ENCODE data around the gene IFITM5.
A peak's percentile ranks its signal among the peaks of the same experiment; 100 is the strongest.
"Not testable (repeated sequence)": the region's sequence is repeated elsewhere in the genome, so short reads cannot be mapped to it uniquely, and the experiment has no call there.

IFITM5 gene

DNA sequence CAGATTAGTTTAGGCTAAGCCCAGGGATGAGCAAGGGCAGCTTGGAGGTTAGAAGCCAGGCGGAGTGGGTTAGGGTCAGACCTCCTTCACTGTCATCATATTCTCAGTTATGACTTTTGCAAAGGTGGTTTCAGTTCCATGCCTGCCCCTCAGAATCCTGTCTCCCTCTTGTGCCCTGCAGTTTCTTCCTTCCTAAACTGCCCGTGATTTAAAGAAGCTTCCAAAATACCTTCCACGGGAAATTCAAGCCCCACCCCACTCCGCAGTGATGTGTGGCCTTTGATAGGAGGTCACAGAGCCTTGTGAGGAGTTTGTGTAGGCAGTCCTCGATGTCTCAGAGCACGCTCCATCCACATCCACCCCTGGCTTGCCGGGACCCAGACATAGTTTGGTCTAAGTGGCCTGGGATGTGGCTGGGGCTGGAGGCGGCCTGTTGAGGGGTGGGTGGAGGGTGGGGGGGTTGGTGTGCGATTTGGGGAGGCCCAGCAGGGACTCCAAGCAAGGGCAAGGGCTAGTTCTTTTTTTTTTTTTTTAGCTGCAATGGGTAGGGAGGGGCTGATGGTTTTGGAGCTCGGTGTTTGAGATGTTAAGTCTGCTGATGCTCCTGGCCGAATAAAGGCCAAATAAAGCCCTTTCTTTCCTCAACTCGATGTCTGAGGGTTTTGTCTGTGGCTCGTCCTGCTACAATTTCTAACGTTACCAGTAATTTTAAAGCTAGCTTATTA is 12.9 kb upstream of the IFITM5 start:
- no peak for DNase-seq (ENCODE audit: low spot score)

DNA sequence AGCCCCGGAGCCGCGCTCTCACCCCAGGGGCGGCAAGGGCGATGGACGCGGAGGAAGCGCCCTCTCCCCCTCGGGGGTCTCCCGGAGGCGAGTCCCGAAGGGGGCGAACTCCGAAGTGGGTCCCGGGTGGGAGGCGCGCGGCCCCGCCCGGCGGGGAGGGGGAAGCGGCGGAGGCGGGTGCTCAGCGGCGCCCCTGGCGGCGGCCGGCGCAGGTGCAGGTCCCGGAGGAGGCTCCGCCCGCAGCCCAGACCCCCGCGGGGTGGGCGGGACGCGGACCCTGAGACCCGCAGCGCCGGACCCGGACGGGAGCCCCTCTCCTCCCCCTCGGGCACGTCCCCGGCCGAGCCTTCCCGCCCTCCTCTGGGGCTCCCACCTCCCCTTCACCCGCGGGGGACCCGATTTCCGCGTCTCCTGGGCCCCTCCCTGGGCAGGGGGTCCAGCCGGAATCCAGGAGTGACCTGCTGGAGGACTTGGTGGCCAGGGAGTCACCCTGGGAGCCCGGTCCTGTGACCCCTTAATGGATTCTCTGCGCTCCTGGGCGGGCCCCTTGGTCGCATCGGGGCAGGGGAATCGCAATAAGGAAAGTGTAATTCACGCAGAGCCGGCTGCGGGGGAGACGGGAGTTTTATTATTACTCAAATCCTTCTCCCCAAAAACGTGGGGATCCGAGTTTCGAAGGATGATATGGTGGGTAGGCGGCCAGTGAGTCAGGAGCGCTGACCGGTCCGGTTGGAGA is 11.9 kb upstream of the IFITM5 start:
- DNase-seq (ENCODE audit: low spot score), result not testable (repeated sequence)

DNA sequence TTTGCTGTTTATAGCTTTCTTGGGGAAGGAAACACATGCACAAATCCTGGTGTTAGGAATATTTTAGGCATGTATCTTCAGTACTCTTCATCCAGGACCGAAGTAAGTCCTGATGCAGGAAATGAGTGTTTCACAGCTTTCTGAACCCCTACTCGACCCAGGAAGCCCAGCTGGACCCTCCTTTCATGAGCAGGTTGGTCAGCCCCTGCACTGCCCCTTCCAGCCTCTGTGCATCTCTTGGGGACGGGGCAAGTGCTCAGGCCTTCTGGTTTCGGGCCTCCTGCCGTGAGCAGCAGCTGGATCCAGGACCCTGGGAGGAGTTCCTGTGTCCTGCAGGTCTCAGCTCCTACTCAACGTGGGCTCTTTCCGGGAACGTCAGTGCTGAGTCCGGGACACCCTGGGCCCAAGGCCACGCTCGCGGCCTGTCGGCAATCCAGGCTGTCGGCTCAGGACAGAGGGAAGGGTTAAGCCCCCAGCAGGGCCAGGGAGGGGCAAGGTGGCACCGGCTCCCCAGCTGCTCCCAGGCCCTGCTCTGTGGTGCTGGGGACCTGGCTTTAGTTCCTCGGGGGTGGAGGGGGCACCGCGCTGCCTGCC is 10.8 kb upstream of the IFITM5 start:
- DNase-seq (ENCODE audit: low spot score), result not testable (repeated sequence)

DNA sequence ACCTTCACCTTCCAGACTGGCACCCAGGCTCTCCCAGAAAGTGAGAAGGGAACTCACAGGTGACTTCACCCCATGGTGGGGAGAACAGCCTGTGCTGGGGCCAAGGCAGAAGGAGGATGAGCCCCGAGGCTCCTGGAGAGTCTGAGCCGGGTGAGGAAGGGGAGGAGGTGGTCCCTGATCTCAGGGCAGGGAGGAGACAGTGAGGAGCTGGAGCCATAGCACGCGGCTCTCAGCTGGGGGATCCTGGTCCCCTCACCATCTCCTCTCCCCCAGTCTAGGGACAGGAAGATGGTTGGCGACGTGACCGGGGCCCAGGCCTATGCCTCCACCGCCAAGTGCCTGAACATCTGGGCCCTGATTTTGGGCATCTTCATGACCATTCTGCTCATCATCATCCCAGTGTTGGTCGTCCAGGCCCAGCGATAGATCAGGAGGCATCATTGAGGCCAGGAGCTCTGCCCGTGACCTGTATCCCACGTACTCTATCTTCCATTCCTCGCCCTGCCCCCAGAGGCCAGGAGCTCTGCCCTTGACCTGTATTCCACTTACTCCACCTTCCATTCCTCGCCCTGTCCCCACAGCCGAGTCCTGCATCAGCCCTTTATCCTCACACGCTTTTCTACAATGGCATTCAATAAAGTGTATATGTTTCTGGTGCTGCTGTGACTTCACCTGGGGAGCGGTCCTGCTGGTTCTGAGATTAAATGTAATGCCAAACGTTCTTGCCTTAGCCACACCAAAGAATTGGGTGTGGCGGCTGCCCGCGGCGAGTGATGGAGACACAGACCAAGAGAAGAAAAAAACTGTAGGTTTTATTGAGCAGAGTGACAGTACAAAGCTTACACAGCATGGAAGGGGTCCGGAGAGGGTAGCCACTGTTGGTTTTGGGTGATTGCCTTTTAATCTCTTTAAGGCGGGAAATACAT is 9.7 kb upstream of the IFITM5 start:
- not testable (repeated sequence) for DNase-seq (ENCODE audit: low spot score)

DNA sequence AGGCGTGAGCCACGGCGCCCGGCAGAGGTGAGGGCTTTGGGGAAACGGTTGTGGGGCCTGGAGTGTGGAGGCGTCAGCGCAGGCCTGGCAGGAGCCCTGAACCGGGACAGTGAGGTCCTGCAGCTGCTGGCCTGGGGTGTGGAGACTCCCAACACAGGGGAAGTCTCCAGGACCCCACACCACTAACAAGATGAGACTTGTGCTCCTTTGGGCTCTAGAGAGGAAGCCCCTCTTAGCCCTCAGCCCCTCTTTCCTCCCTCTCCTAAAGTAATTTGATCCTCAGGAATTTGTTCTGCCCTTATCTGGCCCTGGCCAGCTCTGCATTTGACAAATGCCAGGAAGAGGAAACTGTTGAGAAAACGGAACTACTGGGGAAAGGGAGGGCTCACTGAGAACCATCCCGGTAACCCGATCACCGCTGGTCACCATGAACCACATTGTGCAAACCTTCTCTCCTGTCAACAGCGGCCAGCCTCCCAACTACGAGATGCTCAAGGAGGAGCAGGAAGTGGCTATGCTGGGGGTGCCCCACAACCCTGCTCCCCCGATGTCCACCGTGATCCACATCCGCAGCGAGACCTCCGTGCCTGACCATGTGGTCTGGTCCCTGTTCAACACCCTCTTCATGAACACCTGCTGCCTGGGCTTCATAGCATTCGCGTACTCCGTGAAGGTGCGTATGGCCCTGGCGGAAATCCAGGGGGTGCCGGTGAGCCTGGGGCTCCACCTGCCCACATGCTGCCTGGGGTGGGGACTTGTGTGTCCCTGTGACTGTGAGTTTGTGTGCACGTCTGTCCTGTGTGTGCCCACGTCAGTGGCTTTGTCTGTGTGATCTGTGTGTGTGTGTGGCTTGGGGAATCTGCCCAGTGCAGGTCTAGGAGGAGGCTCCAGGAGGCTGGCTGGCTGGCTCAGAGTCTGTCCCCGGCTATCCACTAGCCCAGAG is 8.7 kb upstream of the IFITM5 start, which contains the start of gene IFITM2:
IFITM2 (plus strand) TSS at position 51 of the 943 bp plus-strand sequence; CDS start at position 428, 377 bp downstream.
- DNase-seq (ENCODE audit: low spot score), result not testable (repeated sequence)

DNA sequence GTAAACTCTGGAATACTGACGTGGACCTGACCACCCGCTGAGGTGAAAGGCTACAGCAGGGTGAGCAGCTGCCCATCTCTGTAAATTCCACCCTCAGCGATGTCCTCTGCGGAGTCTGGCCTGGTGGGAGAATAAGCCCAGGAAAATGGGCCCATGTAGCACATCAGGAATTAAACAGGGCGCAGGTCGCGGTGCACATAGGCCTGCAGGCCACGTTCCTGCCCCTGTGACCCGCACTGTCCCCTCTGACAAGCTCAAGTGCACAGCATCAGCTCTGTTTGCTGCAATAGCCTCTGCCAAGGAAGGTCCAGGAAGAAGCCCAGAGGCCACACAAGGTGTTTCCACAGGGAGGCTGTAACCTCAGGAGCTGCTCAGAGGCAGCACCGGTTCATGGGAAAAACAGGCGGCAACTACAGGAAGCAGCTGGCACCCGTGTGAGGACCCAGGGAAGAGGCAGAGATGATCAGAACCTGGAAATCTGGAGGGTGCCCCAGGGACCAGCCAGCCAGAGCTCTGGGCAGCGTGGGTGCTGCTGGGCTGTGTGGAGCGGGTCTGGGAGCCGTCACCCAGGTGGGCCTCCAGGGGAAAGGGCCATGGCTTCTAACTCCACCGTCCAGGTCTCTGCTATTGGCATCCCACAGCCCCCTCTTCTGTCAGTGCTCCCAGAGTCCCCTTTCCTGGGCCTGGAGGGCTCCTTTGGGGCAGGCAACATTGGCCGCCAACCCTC is 7.5 kb upstream of the IFITM5 start:
- DNase-seq (ENCODE audit: low spot score), result no peak

DNA sequence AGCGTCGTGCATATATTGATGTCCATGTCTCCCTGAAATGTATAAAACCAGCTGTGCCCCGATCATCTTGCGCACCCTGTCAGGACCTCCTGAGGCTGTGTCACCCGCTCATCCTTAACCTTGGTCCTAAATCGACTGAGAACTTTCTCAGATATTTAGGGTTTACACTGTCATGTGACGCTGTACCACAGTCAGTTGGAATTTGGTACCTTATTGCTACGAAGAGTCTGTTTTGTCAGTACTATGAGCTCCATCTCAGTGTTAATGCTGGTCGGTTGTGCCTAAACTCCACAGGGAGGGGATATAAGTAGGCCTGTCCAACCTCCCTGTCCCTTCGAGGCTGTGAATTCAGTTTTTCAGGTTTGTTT is 6.5 kb upstream of the IFITM5 start:
- no peak for DNase-seq (ENCODE audit: low spot score)

DNA sequence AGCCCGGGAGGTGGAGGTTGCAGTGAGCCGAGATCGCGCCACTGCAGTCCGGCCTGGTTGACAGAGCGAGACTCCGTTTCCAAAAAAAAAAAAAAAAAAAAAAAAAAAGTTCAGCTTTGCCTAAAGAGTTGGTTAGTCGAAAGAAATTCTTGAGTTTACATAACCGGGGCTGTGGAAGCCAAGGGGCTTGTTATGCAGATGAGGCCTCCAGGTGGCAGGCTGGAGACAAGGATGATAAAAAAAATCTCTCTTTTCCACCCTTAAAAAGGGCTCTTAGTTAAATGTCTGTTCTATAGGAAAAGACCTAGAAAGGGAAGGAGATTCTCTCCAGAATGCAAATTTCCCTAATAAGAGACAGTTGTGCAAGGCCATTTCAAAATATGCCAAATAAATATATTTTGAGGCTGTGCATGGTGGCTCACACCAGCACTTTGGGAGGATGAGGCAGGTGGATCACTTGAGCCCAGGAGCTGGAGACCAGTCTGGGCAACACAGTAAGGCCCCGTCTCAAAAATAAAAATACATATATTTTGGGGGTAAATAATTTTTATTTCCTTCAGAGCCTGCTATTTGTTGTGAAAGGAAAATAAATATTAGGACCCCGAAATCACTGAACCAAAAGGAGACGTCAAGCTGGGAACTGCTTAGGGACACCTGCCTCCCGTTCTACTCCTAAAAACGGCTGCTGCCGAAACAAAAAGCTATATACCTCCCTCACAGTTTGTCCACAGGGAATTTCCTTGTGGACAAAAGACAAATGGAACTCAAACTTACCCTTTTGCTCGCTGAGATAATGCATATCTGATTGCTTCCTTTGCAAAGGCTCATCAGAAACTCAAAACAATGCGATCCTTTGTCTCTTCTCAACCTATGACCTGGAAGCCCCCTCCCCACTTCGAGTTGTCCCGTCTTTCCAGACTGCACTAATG is 5.9 kb upstream of the IFITM5 start:
- DNase-seq (ENCODE audit: low spot score), result peak; percentile 68

DNA sequence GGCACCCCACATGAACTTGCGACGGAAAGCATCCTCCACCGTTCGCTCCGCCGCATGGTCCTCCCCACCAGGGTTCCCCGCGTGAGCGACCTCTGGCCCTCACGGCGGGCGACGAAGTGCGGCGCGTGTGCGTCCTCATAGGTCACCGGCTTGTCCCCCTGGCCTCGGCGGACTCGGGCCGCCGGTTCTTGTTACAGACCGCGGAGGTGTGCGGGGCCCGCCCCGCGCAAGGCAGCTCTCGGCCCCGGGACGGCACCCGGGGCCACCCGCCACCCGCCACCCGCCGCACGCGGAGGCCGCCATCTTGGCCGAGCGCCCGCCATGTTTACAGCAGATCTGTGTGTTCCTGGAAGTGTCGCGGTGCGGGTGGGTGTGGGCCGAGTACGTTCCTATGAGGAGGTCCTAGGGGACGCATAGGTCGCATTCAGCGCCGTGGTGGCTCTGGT is 4.8 kb upstream of the IFITM5 start:
- DNase-seq (ENCODE audit: low spot score), result no peak

DNA sequence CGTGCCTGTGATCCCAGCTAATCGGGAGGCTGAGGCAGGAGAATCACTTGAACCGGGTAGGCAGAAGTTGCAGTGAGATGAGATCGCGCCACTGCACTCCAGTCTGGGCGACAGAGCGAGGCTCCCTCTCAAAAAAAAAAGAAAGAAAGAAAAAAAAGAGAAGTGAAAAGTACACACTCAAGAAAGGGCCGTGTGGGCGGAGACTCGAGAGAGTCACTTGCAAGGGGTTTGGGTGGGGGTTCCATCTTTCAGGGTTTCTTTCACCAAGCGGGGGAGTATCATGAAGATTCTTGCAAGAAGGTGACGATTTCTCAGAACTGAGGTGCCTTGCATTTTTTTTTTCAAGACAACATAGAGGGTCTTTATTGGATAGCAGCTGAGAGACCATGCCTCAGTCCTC is 4.0 kb upstream of the IFITM5 start:
- DNase-seq (ENCODE audit: low spot score), result no peak

DNA sequence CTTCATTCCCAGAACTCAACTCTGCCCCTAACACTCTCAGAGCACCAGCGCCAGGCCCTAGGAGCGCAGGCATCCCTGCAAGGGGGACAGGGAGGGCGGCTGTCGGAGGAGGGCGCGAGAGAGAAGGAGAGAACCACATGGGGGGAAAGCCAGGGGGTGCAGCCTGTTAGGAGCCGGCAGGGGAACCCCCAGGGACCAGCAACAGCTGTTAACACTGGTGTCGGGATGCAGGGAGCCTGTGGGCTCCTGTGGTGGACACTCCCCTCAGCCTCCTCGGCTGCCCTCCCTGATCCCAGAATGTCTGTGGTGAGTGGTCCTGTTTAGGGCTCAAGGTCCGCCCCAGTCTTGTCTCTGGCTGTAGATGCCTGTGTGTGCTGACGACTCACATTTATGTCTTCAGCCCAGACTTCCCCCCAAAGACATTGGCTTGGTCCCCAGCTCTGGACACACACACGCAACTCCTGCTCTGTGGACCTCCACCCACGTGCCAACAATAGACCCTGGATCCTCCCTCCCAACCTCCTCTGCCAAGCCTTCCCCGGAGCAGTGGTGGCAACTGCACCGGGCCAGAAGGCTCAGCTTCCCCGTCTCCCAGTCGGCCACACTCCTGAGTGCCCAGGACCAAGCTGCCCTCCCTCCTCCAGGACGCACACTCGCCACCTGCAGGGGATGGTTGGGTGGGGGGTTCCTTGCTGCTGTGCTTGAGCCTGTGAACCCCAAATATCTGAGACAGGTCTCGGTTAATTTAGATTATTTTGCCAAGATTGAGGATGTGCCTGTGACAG is 817 bp upstream of the IFITM5 start:
- DNase-seq (ENCODE audit: low spot score), result no peak

DNA sequence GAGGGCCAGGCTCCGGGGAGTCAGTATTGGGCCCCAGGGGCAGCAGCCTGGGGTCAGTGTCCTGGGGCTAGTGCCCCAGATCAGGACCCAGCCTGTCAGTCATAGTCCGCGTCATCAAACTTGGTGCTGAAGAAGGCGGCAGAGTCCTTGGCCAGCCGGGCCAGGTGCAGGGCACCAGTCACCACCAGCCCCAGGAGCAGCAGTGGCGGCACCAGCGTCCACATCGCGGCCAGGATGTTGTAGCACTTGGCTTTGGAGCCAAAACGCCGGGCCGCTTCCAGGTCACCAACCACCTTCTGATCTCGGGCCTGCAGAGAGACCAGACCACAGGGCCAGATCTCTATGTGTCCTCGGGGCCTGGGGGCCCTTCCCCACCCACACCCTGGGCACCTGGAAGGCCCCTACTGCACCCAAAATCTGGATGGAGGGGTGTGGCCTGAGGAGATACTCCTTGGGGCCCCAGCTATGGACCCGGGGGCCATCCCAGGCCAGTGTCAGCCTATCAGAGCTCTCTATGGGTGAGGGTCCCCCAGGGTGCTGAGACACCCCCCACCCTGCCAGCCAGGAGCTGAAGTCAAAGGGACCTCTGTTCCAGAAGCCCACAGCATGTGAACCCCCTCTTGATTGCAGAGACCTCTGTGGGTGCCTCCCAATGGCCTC is 790 bp downstream of the IFITM5 start:
- DNase-seq (ENCODE audit: low spot score), result no peak

DNA sequence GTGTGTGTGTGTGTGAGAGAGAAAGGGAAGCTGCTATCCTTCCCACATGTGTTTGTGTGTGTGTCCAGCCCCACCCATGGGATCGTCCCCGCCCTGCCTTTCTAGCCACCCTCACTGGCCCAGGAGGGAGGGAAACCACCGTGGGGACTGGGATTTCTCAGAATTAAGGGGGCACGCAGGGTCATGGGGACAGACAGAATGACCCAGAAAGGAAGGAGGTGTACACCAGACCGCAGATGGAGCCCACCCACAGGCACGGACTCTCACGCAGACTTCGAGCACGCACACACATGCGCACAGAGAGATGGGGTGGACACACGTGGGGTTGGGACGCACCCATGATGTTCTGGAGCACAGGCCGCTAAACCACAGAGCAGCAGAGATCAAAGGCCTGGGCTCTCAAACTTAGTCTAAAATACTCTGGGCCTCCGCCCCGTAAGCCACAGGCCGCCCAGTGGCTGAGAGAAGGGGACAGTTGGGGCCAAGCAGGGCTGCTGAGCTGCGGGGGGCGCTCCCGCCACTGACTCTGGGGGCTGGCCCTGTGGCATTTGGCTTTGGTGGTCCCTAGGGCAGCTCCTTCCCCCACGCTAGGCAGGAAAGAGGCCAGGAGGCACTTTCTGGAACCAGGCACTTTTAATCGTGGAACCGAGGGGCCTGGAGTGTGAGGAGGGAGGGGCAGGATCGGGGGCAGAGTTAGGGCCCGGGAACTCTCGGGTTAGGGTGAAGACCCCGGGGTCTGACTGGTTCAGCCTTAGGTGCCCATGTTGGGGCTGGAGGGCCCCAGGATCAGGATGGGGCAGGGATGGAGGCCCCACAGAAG is 1.5 kb downstream of the IFITM5 start:
- no peak for DNase-seq (ENCODE audit: low spot score)

DNA sequence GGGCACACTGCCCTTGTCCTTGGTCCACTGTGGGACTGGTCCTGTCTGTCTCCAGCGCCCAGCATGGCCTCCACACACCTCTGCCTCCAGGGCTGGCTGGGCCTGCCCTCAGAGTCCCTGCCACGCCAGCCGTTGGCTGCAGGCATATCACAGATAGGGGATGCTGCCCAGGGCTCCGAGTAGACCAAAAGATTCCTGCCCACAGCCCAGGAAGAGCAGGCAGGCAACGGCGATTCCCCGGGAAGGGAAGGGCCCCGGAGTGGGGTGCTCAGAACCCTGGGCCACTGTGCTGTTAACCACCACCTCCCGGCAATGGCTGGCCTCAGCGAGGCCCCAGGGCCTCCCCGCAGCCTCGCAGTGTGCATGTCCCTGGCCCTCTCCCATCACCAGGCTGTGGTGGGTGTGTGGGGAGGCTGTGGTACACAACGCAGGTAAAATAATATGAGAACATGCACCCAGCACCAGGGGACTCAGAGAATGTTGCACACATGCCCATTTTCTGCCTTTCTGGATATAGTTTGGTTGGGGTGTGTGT is 2.2 kb downstream of the IFITM5 start:
- DNase-seq (ENCODE audit: low spot score), result no peak

DNA sequence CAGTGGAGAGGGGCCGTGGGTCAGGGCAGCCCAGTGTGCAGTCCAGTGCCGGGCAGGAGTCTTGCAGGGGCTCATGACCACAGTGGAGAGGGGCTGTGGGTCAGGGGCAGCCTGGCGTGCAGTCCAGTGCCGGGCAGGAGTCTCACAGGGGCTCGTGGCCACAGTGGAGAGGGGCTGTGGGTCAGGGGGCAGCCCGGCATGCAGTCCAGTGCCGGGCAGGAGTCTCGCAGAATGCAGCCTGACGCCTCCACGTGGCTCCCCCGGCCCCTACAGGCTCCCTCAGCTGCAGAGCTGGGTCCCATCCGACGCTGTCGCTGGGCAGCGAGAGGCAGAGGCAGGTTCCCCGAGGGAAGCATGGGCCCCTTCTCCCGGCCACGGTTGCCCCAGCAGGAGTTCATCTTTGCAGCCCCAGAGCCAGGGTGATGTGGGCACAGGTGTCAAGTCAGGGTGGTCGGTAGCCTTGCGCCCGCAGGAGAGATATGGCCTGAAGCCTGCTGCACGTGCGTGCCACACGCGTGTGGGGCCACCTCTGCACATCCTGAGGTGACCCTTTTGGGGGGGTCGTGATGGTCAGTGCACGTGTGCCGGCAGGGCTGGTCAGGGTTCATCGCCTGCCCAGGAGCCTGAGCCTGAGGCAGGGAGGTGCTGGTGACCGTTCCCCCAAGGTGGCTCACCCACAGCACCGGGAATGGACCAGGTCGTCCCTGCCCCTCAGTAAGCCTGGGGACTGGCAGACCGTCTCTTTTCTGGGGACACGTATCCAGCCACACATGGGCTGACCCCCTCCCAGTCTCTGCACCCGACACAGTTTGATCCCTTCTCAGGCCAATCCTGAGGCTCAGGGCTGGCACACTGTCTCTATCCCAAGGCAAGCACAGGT is 2.9 kb downstream of the IFITM5 start:
- DNase-seq (ENCODE audit: low spot score), result no peak
